GM19239 (cell line): ENCODE data around the gene CFAP57.

Experiments
- DNase-seq: peaks from one replicate; pipeline ENCODE4 v3.0.0; 2011; ENCODE audit warnings: low spot score; ENCODE audit not compliant: insufficient read length
- FAIRE-seq: peaks from 2 replicates; lab custom pipeline; 2011; peaks lifted over from hg19 to GRCh38; lab: Jason Lieb, UNC

Gene CFAP57

GRCh38 chr1:43273708-43274107 lies 101.6 kb downstream of the CFAP57 start:
- DNase-seq (no peak), FAIRE-seq (no peak)

GRCh38 chr1:43274125-43274803 lies 102.1 kb downstream of the CFAP57 start:
- FAIRE-seq (peak; percentile 53), DNase-seq (peak; percentile 65)

GRCh38 chr1:43274804-43275180 lies 102.7 kb downstream of the CFAP57 start:
- FAIRE-seq, result no peak
- no peak for DNase-seq

- DNase-seq (no peak), FAIRE-seq (no peak)
These were observed 103.9 kb downstream of the CFAP57 start for GRCh38 chr1:43275826-43276620.

GRCh38 chr1:43276673-43277072 lies 104.5 kb downstream of the CFAP57 start:
- no peak for FAIRE-seq
- no peak for DNase-seq

GRCh38 chr1:43277116-43277876 lies 105.2 kb downstream of the CFAP57 start:
- FAIRE-seq, result no peak
- DNase-seq, result no peak

GRCh38 chr1:43279161-43279560 lies 107.0 kb downstream of the CFAP57 start:
- FAIRE-seq (no peak), DNase-seq (no peak)

- FAIRE-seq, result no peak
- no peak for DNase-seq
These were observed 107.5 kb downstream of the CFAP57 start for GRCh38 chr1:43279666-43280065.

- DNase-seq, result no peak
- no peak for FAIRE-seq
These were observed 108.6 kb downstream of the CFAP57 start for GRCh38 chr1:43280692-43281091.

- DNase-seq (no peak), FAIRE-seq (no peak)
These were observed 110.4 kb downstream of the CFAP57 start for GRCh38 chr1:43282220-43283195.

- FAIRE-seq, result no peak
- no peak for DNase-seq
These were observed 111.9 kb downstream of the CFAP57 start for GRCh38 chr1:43284065-43284464.

- FAIRE-seq (no peak), DNase-seq (no peak)
These were observed 112.5 kb downstream of the CFAP57 start for GRCh38 chr1:43284546-43285110.

GRCh38 chr1:43285269-43285990 lies 113.3 kb downstream of the CFAP57 start, which contains the start of gene C1orf210:
Gene C1orf210 (minus strand): TSS chr1:43285581. CDS start chr1:43283270, 2,311 bp downstream.
- no peak for DNase-seq
- FAIRE-seq, result no peak

GRCh38 chr1:43286115-43286514 lies 114.0 kb downstream of the CFAP57 start:
- FAIRE-seq, result no peak

GRCh38 chr1:43286533-43286932 lies 114.4 kb downstream of the CFAP57 start:
- FAIRE-seq, result no peak
- no peak for DNase-seq

More at GRCh38 chr1:43286115-43286514, 114.0 kb downstream of the CFAP57 start:
- DNase-seq, result no peak

GRCh38 chr1:43288058-43288784 lies 116.1 kb downstream of the CFAP57 start:
- DNase-seq (no peak), FAIRE-seq (no peak)

GRCh38 chr1:43288785-43289706 lies 116.9 kb downstream of the CFAP57 start:
- FAIRE-seq, result no peak
- DNase-seq, result no peak
